Naive thymus-derived CD4-positive, alpha-beta T cell (primary cell): ENCODE measurements around the gene CFAP20DC. TPM values are rescaled to one million over a fixed set of nuclear protein-coding genes. Genes with fewer than 3 reads are reported as not detected.
"Not testable (repeated sequence)": the region's sequence is repeated elsewhere in the genome, so short reads cannot be mapped to it uniquely, and the experiment has no call there.

ENCODE experiments used
- ATAC-seq: fragments of 150-1000 bp; cut with Tn5 transposase; 2 replicates; pipeline ENCODE4 v1.10.0; 2021; ENCODE audit warnings: mild to moderate bottlenecking, moderate library complexity
- CTCF ChIA-PET: fragments of 350-600 bp; sonication (Branson Sonifier 250); formaldehyde crosslinking; loops from one replicate; lab custom pipeline; 2021; ENCODE audit warnings: antibody characterized with exemption; lab: Charles Lee
- POLR2A ChIA-PET: fragments of 350-600 bp; sonication (Branson Sonifier 250); formaldehyde crosslinking; loops from one replicate; lab custom pipeline; 2021; ENCODE audit warnings: antibody characterized with exemption, inconsistent platforms; lab: Charles Lee
- DNase-seq, 9 donors: peaks; one replicate each; pipeline versions ENCODE4 v3.0.0 to v3.0.0-alpha.2; 2020 to 2022; ENCODE audit warnings: mixed read lengths in 1 of 9
- H3K27ac ChIP-seq: one replicate; pipeline ENCODE4 v1.7.0; 2013; ENCODE audit warnings: mild to moderate bottlenecking, low read depth, low read length, moderate library complexity
- H3K27me3 ChIP-seq, 2 donors: one replicate each; pipeline ENCODE4 v1.7.0; 2013; ENCODE audit warnings: low read length in 2 of 2, mild to moderate bottlenecking in 2 of 2, moderate library complexity in 2 of 2; ENCODE audit not compliant: control insufficient read depth in 2 of 2, insufficient read depth in 2 of 2
- H3K36me3 ChIP-seq, 3 experiments: 1 replicate in 2 of 3; 2 replicates in 1 of 3; pipeline ENCODE4 v1.7.0; 2013; ENCODE audit warnings: low read length in 3 of 3, mild to moderate bottlenecking in 3 of 3, moderate library complexity in 1 of 3; ENCODE audit not compliant: insufficient read depth in 3 of 3, control insufficient read depth in 2 of 3
- H3K4me1 ChIP-seq, 2 donors: one replicate each; pipeline ENCODE4 v1.7.0; 2013; ENCODE audit warnings: low read length in 2 of 2, mild to moderate bottlenecking in 2 of 2, moderate library complexity in 1 of 2; ENCODE audit not compliant: control insufficient read depth in 2 of 2, insufficient read depth in 2 of 2
- H3K4me3 ChIP-seq: 2 replicates; pipeline ENCODE4 v1.7.0; 2013; ENCODE audit warnings: mild to moderate bottlenecking, low read length
- H3K9me3 ChIP-seq, 3 experiments: 1 replicate in 2 of 3; 2 replicates in 1 of 3; pipeline ENCODE4 v1.7.0; 2013; ENCODE audit warnings: low read length in 3 of 3; ENCODE audit not compliant: control insufficient read depth in 2 of 3
- H3K27ac Mint-ChIP-seq, 9 donors: one replicate each; pipeline ENCODE4 v1.8.0; 2020 to 2022; ENCODE audit warnings: mixed read lengths in 9 of 9, mild to moderate bottlenecking in 8 of 9, moderate library complexity in 5 of 9, inconsistent platforms in 2 of 9
- H3K27me3 Mint-ChIP-seq, 5 donors: one replicate each; pipeline ENCODE4 v1.8.0; 2021 to 2022; ENCODE audit warnings: mixed read lengths in 5 of 5, mild to moderate bottlenecking in 1 of 5
- H3K36me3 Mint-ChIP-seq, 5 donors: one replicate each; pipeline ENCODE4 v1.8.0; 2020 to 2022; ENCODE audit warnings: mixed read lengths in 5 of 5, mild to moderate bottlenecking in 3 of 5, inconsistent platforms in 1 of 5
- H3K4me1 Mint-ChIP-seq, 7 donors: one replicate each; pipeline ENCODE4 v1.8.0; 2020 to 2022; ENCODE audit warnings: mixed read lengths in 7 of 7, mild to moderate bottlenecking in 3 of 7, inconsistent platforms in 1 of 7
- H3K4me3 Mint-ChIP-seq, 10 donors: one replicate each; pipeline ENCODE4 v1.8.0; 2020 to 2022; ENCODE audit warnings: mild to moderate bottlenecking in 10 of 10, mixed read lengths in 10 of 10, moderate library complexity in 6 of 10, inconsistent platforms in 2 of 10
- H3K9me3 Mint-ChIP-seq, 11 donors: one replicate each; pipeline ENCODE4 v1.8.0; 2020 to 2022; ENCODE audit warnings: mixed read lengths in 11 of 11, mild to moderate bottlenecking in 4 of 11, inconsistent platforms in 1 of 11, moderate library complexity in 1 of 11
- intact Hi-C, 2 donors: fragments of 100-400 bp; cut with micrococcal nuclease; formaldehyde crosslinking; loops; one replicate each; pipeline ENCODE4 v1.15.1; 2023
- polyA plus RNA-seq, 2 donors: library from polyadenylated mRNA; unstranded; fragments of 300-500 nt; fragmentation: Illumina TruSeq; gene quantifications; one replicate each; pipeline ENCODE4 v1.2.3, GENCODE V29; 2021
- total RNA-seq, 6 experiments: library from RNA in 5 of 6; stranded (reverse) in 5 of 6; gene quantifications; 1 replicate in 5 of 6; 2 replicates in 1 of 6; pipeline ENCODE4 v1.2.3 and lab custom pipeline; 2021 to 2026

Gene CFAP20DC
- total and polyA plus RNA-seq, 7 experiments from 2014 or later = 0.24 to 1.2 (median 0.42) TPM; not detected in 3

DNA sequence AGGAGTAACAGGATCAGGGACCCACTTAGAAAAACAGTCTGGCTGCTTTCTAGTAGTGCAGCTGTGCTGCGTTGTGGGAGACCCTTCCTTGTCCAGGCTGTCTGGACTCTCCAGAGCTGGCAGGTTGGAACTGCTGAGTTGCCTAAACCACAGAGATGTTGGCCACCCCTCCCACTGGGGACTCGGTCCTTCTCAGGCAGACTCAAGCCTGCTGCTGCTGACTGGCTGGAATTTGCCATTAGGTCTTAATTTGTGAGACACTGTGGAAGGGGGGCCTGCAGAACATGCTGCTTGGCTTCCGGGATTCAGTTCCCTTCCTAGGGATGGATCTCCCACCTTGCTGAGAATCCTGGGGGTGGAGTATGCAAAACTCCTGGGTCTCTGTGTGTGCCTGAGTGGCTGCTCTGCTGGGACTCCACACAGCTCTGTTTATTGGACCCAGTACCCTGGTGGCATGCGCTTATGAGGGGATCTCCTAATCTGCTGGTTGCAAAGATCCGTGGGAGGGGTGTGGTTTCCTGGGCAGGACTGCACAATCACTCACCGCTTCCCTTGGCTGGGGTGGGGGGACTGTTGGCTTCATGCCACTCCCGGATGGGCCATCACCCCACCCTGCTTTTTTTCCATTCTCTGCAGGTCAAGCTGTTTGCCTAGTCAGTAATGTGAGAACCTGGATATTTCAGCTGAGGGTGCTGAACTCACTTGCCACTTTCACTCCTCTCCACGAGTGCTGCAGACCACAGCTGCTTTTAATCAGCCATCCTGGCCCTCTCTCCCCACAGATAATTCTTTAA is 150.5 kb downstream of the CFAP20DC start:
- ATAC-seq = peak; percentile 57

DNA sequence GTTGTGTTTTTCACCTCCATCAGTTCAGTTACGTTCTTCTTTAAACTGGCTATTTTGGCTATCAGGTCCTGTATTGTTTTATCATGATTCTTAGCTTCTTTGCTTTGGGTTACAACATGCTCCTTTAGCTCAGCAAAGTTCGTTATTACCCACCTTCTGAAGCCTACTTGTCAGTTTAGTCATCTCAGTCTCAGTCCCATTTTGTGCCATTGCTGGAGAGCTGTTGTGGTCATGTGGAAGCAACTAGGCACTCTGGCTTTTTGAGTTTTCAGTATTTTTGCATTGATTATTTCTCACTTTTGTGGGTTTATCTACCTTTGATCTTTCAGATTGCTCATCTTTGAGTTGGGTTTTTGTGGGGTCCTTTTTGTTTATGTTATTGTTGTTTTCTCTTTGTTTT is 151.3 kb downstream of the CFAP20DC start:
- Mint-ChIP-seq H3K4me3 (no peak overlapping the region), H3K27me3 (peaks cover 0 to 17% (median 9%) of the 10 kb centered on the region in 5 donors), H3K27ac (no peak overlapping the region), H3K9me3 (peaks cover 6 to 33% (median 16%) of the 10 kb centered on the region in 11 donors), H3K4me1 (peaks cover 0 to 28% (median 0%) of the 10 kb centered on the region in 7 donors), H3K36me3 (peaks cover 0 to 4% (median 0%) of the 10 kb centered on the region in 5 donors)
- H3K4me3 ChIP-seq = no peak overlapping the region
- H3K9me3 ChIP-seq = no peaks in the 10 kb centered on the region
- H3K27ac ChIP-seq = no peak overlapping the region
- no peaks in the 10 kb centered on the region for H3K4me1 ChIP-seq
- ChIA-PET CTCF (no interaction called here), POLR2A (no interaction called here)
- intact Hi-C loops = no loop called here
- DNase-seq (no peak), ATAC-seq (no peak)
- no peaks in the 10 kb centered on the region for H3K27me3 ChIP-seq
- no peaks in the 10 kb centered on the region for H3K36me3 ChIP-seq

More for the DNA sequence above, 150.5 kb downstream of the CFAP20DC start:
- intact Hi-C loops = no loop called here
- Mint-ChIP-seq H3K4me1 (peaks cover 0 to 28% (median 0%) of the 10 kb centered on the region in 7 donors), H3K27me3 (peaks cover 0 to 17% (median 9%) of the 10 kb centered on the region in 5 donors), H3K4me3 (peak overlapping the region in 1 of 10 donors; percentile 51), H3K36me3 (peaks cover 0 to 4% (median 0%) of the 10 kb centered on the region in 5 donors), H3K9me3 (peaks cover 6 to 29% (median 16%) of the 10 kb centered on the region in 11 donors), H3K27ac (peak overlapping the region in 1 of 9 donors; percentile 63)
- ChIA-PET CTCF (no interaction called here), POLR2A (no interaction called here)
- Histone ChIP-seq H3K27me3 (no peaks in the 10 kb centered on the region), H3K4me3 (no peak overlapping the region), H3K36me3 (no peaks in the 10 kb centered on the region), H3K4me1 (no peaks in the 10 kb centered on the region), H3K9me3 (no peaks in the 10 kb centered on the region), H3K27ac (no peak overlapping the region)
- DNase-seq = peak in 1 of 9 donors; percentile 57

DNA sequence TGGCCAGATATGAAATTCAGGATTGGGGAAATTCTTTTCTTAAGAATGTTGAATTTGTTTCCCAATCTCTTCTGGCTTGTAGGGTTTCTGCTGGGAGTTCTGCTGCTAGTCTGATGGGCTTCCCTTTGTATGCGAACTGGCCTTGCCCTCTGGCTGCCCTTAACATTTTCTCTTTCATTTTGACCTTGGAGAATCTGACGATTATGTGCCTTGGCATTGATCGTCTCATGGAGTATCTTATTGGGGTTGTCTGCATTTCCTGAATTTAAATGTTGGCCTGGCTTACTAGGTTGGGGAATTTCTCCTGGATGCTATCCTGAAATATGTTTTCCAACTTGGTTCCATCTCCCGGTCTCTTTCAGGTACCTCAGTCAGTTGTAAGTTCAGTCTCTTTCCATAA is 152.2 kb downstream of the CFAP20DC start:
- intact Hi-C loops = no loop called here
- Histone ChIP-seq H3K9me3 (no peaks in the 10 kb centered on the region), H3K4me1 (no peaks in the 10 kb centered on the region), H3K27me3 (no peaks in the 10 kb centered on the region), H3K4me3 (no peak overlapping the region), H3K27ac (no peak overlapping the region), H3K36me3 (no peaks in the 10 kb centered on the region)
- peaks cover 0 to 4% (median 0%) of the 10 kb centered on the region in 5 donors for H3K36me3 Mint-ChIP-seq
- peak overlapping the region in 1 of 10 donors; percentile 3 for H3K4me3 Mint-ChIP-seq
- H3K4me1 Mint-ChIP-seq = peaks cover 0 to 28% (median 0%) of the 10 kb centered on the region in 7 donors
- H3K27me3 Mint-ChIP-seq = peaks cover 0 to 17% (median 9%) of the 10 kb centered on the region in 5 donors
- H3K27ac Mint-ChIP-seq = peak overlapping the region in 1 of 9 donors; percentile 25
- ATAC-seq (no peak), DNase-seq (no peak)
- H3K9me3 Mint-ChIP-seq = peaks cover 6 to 31% (median 15%) of the 10 kb centered on the region in 11 donors
- ChIA-PET POLR2A (no interaction called here), CTCF (no interaction called here)

DNA sequence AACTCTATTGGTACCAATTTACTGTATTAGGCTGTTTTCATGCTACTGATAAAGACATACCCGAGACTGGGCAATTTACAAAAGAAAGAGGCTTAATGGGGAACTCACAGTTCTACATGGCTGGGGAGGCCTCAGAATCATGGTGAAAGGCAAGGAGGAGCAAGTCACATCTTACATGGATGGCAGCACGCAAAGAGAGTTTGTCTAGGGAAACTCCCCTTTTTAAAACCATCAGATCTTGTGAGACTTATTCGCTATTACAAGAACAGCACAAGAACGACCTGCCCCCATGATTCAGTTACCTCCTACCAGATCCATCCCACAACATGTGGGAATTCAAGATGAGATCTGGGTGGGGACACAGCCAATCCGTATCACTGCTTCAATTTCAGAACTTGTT is 154.1 kb downstream of the CFAP20DC start:
- H3K4me1 ChIP-seq, ATAC-seq, H3K4me3 ChIP-seq, intact Hi-C loops, H3K27me3 ChIP-seq, H3K27ac Mint-ChIP-seq, H3K36me3 ChIP-seq, H3K4me3 Mint-ChIP-seq, H3K27ac ChIP-seq, CTCF ChIA-PET, DNase-seq, POLR2A ChIA-PET, H3K36me3 Mint-ChIP-seq, H3K9me3 ChIP-seq: not testable (repeated sequence)
- H3K27me3 Mint-ChIP-seq = peaks cover 0 to 17% (median 9%) of the 10 kb centered on the region in 5 donors
- peaks cover 6 to 41% (median 18%) of the 10 kb centered on the region in 11 donors for H3K9me3 Mint-ChIP-seq
- peaks cover 0 to 28% (median 0%) of the 10 kb centered on the region in 7 donors for H3K4me1 Mint-ChIP-seq

- CTCF ChIA-PET, POLR2A ChIA-PET, H3K27ac Mint-ChIP-seq, H3K27me3 ChIP-seq, H3K4me3 Mint-ChIP-seq, H3K36me3 Mint-ChIP-seq, H3K4me1 ChIP-seq, H3K36me3 ChIP-seq, intact Hi-C loops, H3K4me3 ChIP-seq, H3K9me3 ChIP-seq, DNase-seq, H3K4me1 Mint-ChIP-seq, ATAC-seq, H3K27me3 Mint-ChIP-seq, H3K27ac ChIP-seq: not testable (repeated sequence)
- H3K9me3 Mint-ChIP-seq = peaks cover 6 to 37% (median 18%) of the 10 kb centered on the region in 11 donors
These were observed 157.3 kb downstream of the CFAP20DC start for GRCh38 chr3:58892526-58892925.

DNA sequence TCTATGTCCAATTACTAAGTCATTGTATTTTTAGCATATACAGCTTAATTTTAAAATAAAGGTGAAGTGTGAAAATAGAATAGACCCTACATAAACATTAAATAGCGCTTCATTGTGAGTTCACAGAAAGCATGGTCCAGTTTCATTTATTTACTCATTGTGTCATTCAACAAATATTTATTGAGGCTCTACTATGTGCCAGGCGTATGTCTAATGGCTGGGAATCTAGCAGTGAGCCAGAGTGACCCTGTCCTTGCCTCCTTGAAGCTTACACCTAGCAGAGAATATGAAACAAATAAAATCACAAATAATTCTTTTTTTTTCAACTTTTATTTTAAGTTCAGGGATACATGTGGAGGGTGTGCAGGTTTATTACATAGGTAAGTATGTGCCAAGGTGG is 161.7 kb downstream of the CFAP20DC start:
- H3K36me3 ChIP-seq = no peaks in the 10 kb centered on the region
- no peak overlapping the region for H3K27ac Mint-ChIP-seq
- ATAC-seq (no peak), DNase-seq (no peak)
- no peaks in the 10 kb centered on the region for H3K4me1 Mint-ChIP-seq
- ChIA-PET POLR2A (no interaction called here), CTCF (no interaction called here)
- no peak overlapping the region for H3K4me3 Mint-ChIP-seq
- peaks cover 0 to 14% (median 7%) of the 10 kb centered on the region in 11 donors for H3K9me3 Mint-ChIP-seq
- no peaks in the 10 kb centered on the region for H3K36me3 Mint-ChIP-seq
- H3K27me3 ChIP-seq = no peaks in the 10 kb centered on the region
- intact Hi-C loops = no loop called here
- no peaks in the 10 kb centered on the region for H3K4me1 ChIP-seq
- no peak overlapping the region for H3K4me3 ChIP-seq
- H3K27me3 Mint-ChIP-seq = peaks cover 0 to 19% (median 4%) of the 10 kb centered on the region in 5 donors
- no peaks in the 10 kb centered on the region for H3K9me3 ChIP-seq
- no peak overlapping the region for H3K27ac ChIP-seq
